ENCODE measurements around the gene ISL1.

Gene ISL1

DNA sequence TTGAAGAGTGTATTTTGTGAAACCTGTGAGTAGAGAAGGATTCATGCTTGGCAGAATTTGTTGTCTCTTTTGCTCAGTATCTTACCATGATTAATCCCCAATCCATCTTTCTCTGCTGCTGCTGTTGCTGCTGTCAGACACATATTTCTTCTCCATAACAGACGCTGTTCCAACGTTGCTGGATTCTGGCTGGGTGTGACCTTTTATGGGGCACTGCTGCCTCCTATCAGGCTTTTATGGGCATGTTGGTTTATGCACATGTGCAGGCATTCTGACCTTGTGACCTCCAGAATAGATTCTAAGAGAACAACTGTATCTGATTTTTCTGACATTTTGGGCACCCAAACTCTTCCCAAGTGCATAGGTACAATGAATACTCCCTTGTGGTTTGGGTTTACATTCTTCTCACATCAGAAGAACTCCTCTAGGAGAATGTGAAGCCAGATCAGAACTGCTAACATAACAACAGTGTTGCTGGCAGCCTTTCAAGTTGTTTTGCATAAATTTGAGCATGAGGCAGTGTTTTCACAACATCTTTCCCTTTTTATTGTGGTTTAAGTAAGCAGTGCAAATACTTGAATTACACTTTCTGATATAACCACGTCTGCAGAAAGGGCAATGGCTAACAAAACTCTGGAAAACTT is 9.2 kb upstream of the ISL1 start:
- TF ChIP-seq, protein P1, sequence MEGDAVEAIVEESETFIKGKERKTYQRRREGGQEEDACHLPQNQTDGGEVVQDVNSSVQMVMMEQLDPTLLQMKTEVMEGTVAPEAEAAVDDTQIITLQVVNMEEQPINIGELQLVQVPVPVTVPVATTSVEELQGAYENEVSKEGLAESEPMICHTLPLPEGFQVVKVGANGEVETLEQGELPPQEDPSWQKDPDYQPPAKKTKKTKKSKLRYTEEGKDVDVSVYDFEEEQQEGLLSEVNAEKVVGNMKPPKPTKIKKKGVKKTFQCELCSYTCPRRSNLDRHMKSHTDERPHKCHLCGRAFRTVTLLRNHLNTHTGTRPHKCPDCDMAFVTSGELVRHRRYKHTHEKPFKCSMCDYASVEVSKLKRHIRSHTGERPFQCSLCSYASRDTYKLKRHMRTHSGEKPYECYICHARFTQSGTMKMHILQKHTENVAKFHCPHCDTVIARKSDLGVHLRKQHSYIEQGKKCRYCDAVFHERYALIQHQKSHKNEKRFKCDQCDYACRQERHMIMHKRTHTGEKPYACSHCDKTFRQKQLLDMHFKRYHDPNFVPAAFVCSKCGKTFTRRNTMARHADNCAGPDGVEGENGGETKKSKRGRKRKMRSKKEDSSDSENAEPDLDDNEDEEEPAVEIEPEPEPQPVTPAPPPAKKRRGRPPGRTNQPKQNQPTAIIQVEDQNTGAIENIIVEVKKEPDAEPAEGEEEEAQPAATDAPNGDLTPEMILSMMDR (conservative IDR thresholded peaks at IDR 0.05; ENCODE audit: low read length) = no peak
- no peak overlapping the region for H3K4me3 ChIP-seq (ENCODE audit: low read length)
- DNase-seq (ENCODE audit: low read depth) = no peak

DNA sequence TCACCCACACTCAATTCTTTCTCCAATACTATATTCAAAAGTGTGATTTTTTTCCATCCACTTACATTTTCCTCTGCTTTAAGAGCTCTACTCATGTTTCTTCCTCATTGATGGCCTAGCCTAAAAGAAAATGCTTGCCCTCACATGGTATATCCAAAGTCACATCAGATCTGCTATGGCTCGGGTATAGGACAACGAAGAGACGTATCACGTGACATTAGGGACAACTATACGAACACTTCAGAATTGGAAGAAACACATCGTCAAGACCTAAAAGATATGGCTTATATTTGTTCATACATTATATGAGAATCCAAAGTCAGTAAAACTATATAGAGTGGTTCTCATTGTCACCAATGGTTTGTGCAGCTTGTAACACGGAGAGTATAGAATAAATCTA is 8.2 kb upstream of the ISL1 start:
- DNase-seq (ENCODE audit: low read depth) = no peak
- TF ChIP-seq, protein P1 (conservative IDR thresholded peaks at IDR 0.05; ENCODE audit: low read length) = no peak

GRCh38 chr5:51376509-51376908 is 6.7 kb upstream of the ISL1 start:
- H3K4me3 ChIP-seq (ENCODE audit: low read length) = no peak overlapping the region
- TF ChIP-seq, protein P1 (conservative IDR thresholded peaks at IDR 0.05; ENCODE audit: low read length) = no peak
- no peak for DNase-seq (ENCODE audit: low read depth)

More for the DNA sequence above, 8.2 kb upstream of the ISL1 start:
- no peak overlapping the region for H3K4me3 ChIP-seq (ENCODE audit: low read length)

GRCh38 chr5:51377151-51378060 is 5.8 kb upstream of the ISL1 start:
- H3K4me3 ChIP-seq (ENCODE audit: low read length) = no peak overlapping the region
- DNase-seq (ENCODE audit: low read depth) = no peak
- TF ChIP-seq, protein P1 (conservative IDR thresholded peaks at IDR 0.05; ENCODE audit: low read length) = no peak

GRCh38 chr5:51378061-51378409 is 5.2 kb upstream of the ISL1 start:
- H3K4me3 ChIP-seq (ENCODE audit: low read length) = no peak overlapping the region
- no peak for DNase-seq (ENCODE audit: low read depth)
- TF ChIP-seq, protein P1 (conservative IDR thresholded peaks at IDR 0.05; ENCODE audit: low read length) = no peak

- DNase-seq (ENCODE audit: low read depth) = no peak
- 0 out of 2 replicates have a peak overlapping the region, but pooled peaks have one; percentile 9 for H3K4me3 ChIP-seq (ENCODE audit: low read length)
- TF ChIP-seq, protein P1 (conservative IDR thresholded peaks at IDR 0.05; ENCODE audit: low read length) = no peak
These were observed 4.6 kb upstream of the ISL1 start for GRCh38 chr5:51378448-51379330.

All from AG10803 (cell line).